ENCODE measurements around the gene KHNYN.

Gene KHNYN

GRCh38 chr14:24436355-24437019 lies 6.7 kb downstream of the KHNYN start:
- Histone ChIP-seq H3K27me3 (ENCODE audit: low read length) (no peaks in the 10 kb centered on the region), H3K4me2 (ENCODE audit: low read depth, low read length, poor library complexity, severe bottlenecking) (no peak overlapping the region), H3K4me3 (ENCODE audit: insufficient read depth, low read length, poor library complexity, severe bottlenecking) (no peak overlapping the region), H3K9me2 (replicated peaks; ENCODE audit: insufficient read depth, low read length) (no peaks in the 10 kb centered on the region), H3K36me3 (ENCODE audit: low read length) (no peaks in the 10 kb centered on the region), H3K9ac (ENCODE audit: low read length) (no peak overlapping the region), H3K9me3 (ENCODE audit: insufficient read depth, low read length) (no peaks in the 10 kb centered on the region), H2AFZ (ENCODE audit: low read depth, low read length, severe bottlenecking) (no peak overlapping the region), H4K20me1 (ENCODE audit: low read depth, low read length) (no peaks in the 10 kb centered on the region), H3K79me2 (ENCODE audit: insufficient read depth, low read length) (peaks cover under 1% of the 10 kb centered on the region; the same call in 1 of the 2 replicates), H3F3A (ENCODE audit: insufficient read depth) (0 out of 2 replicates have a peak, but pooled peaks cover 5% of the 10 kb centered on the region), H3K27ac (ENCODE audit: low read depth, low read length) (no peak overlapping the region)
- TF ChIP-seq EZH2phosphoT487 (conservative IDR thresholded peaks at IDR 0.05; ENCODE audit: low read length), result no peak
- TF ChIP-seq CTCF (IDR thresholded peaks at IDR 0.05; ENCODE audit: insufficient read depth, low read length, poor library complexity, severe bottlenecking), result peak; percentile 57

DNA sequence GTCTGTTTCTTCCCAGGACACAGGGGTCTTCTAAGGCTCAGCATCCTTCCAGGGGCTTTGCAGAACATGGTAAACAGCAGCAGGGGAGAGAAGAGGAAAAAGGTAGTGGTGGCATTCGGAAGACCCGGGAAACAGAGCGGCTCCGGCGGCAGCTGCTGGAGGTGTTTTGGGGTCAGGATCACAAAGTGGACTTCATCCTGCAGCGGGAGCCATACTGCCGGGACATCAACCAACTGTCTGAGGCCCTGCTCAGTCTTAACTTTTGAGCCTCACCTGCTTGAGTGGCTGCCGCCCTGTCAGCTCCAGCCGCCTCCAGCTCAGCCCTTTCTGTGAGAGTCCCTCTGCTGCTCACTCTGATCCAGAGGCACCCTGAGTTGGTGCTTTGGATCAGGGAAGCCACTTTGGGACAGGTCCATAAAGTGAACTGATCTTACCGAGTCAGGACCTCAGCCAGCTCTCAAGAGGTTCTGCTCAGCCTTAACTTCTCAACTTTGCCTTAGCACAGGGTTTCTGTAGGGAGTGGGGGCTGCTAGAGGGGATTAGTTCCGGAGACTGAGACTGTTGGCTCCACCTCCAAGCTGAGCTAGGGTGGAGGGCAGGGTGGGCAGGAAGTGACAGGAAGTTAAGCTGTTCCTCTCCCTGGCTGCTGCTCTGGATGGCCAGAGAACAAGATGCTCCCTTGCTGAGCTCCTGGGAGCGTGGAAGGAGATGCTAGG lies 7.4 kb downstream of the KHNYN start:
- no peaks in the 10 kb centered on the region for H3K36me3 ChIP-seq (ENCODE audit: low read length)
- H4K20me1 ChIP-seq (ENCODE audit: low read depth, low read length), result no peaks in the 10 kb centered on the region
- no peak overlapping the region for H3K9ac ChIP-seq (ENCODE audit: low read length)
- H3K27ac ChIP-seq (ENCODE audit: low read depth, low read length), result no peak overlapping the region
- H3K9me3 ChIP-seq (ENCODE audit: insufficient read depth, low read length), result no peaks in the 10 kb centered on the region
- no peak overlapping the region for H3K4me3 ChIP-seq (ENCODE audit: insufficient read depth, low read length, poor library complexity, severe bottlenecking)
- no peak overlapping the region for H2AFZ ChIP-seq (ENCODE audit: low read depth, low read length, severe bottlenecking)
- no peaks in the 10 kb centered on the region for H3K27me3 ChIP-seq (ENCODE audit: low read length)
- H3K79me2 ChIP-seq (ENCODE audit: insufficient read depth, low read length), result peaks cover 7% of the 10 kb centered on the region
- TF ChIP-seq EZH2phosphoT487 (conservative IDR thresholded peaks at IDR 0.05; ENCODE audit: low read length) (no peak), CTCF (IDR thresholded peaks at IDR 0.05; ENCODE audit: insufficient read depth, low read length, poor library complexity, severe bottlenecking) (peak; percentile 8)
- no peaks in the 10 kb centered on the region for H3K9me2 ChIP-seq (replicated peaks; ENCODE audit: insufficient read depth, low read length)
- H3F3A ChIP-seq (ENCODE audit: insufficient read depth), result 0 out of 2 replicates have a peak, but pooled peaks cover 6% of the 10 kb centered on the region
- no peak overlapping the region for H3K4me2 ChIP-seq (ENCODE audit: low read depth, low read length, poor library complexity, severe bottlenecking)

GRCh38 chr14:24437736-24438067 lies 7.9 kb downstream of the KHNYN start:
- Histone ChIP-seq H2AFZ (ENCODE audit: low read depth, low read length, severe bottlenecking) (no peak overlapping the region), H3K9ac (ENCODE audit: low read length) (no peak overlapping the region), H3F3A (ENCODE audit: insufficient read depth) (0 out of 2 replicates have a peak, but pooled peaks cover 6% of the 10 kb centered on the region), H3K4me3 (ENCODE audit: insufficient read depth, low read length, poor library complexity, severe bottlenecking) (no peak overlapping the region), H3K9me2 (replicated peaks; ENCODE audit: insufficient read depth, low read length) (no peaks in the 10 kb centered on the region), H3K9me3 (ENCODE audit: insufficient read depth, low read length) (no peaks in the 10 kb centered on the region), H3K27me3 (ENCODE audit: low read length) (no peaks in the 10 kb centered on the region), H3K4me2 (ENCODE audit: low read depth, low read length, poor library complexity, severe bottlenecking) (no peak overlapping the region), H4K20me1 (ENCODE audit: low read depth, low read length) (no peaks in the 10 kb centered on the region), H3K36me3 (ENCODE audit: low read length) (no peaks in the 10 kb centered on the region), H3K79me2 (ENCODE audit: insufficient read depth, low read length) (peaks cover 7% of the 10 kb centered on the region), H3K27ac (ENCODE audit: low read depth, low read length) (no peak overlapping the region)
- TF ChIP-seq CTCF (IDR thresholded peaks at IDR 0.05; ENCODE audit: insufficient read depth, low read length, poor library complexity, severe bottlenecking) (no peak), EZH2phosphoT487 (conservative IDR thresholded peaks at IDR 0.05; ENCODE audit: low read length) (no peak)
